ENCODE results near the gene OR13C8. TPM values are rescaled to one million over a fixed set of nuclear protein-coding genes. Genes with fewer than 3 reads are reported as not detected.

OR13C8 gene
- total RNA-seq, 1 experiment from 2014 or later: not detected

DNA sequence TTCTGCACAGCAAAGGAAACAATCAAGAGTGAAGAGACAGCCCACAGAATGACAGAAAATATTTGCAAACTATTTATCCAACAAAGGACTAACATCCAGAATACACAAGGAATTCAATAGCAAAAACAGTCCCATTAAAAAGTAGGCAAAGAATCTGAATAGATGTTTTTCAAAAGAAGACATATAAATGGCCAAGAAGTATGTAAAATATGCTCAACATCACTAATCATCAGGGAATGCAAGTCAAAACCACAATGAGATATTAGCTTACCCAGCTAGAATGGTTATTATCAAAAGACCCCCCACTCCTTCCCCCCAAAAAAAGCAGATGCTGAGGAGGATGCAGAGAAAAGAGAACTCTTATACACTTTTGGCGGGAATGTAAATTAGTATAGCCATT lies 13.4 kb upstream of the OR13C8 start:
- Histone ChIP-seq H3K9me2 (ENCODE audit: insufficient read depth) (no peaks in the 10 kb centered on the region), H3K4me2 (ENCODE audit: low read length) (no peak overlapping the region), H3K4me1 (ENCODE audit: control insufficient read depth in 1 of 2, insufficient read depth in 2 of 2, low read length in 2 of 2) (no peaks in the 10 kb centered on the region), H3K79me2 (ENCODE audit: insufficient read depth, low read length) (no peaks in the 10 kb centered on the region), H3K9me3 (ENCODE audit: control insufficient read depth in 1 of 2, insufficient read depth in 1 of 2, low read depth in 1 of 2, low read length in 2 of 2) (no peaks in the 10 kb centered on the region), H3K9ac (ENCODE audit: low read length) (no peak overlapping the region), H3K27ac (ENCODE audit: low read depth, low read length) (no peak overlapping the region), H2AFZ (ENCODE audit: low read depth, low read length, poor library complexity, severe bottlenecking) (no peak overlapping the region), H3K4me3 (replicated peaks in 1 of 2; ENCODE audit: low read depth in 1 of 2, low read length in 2 of 2) (no peak overlapping the region), H3K36me3 (ENCODE audit: control insufficient read depth in 1 of 2, insufficient read depth in 2 of 2, low read length in 2 of 2) (no peaks in the 10 kb centered on the region), H4K20me1 (ENCODE audit: insufficient read depth) (no peaks in the 10 kb centered on the region), H3K27me3 (ENCODE audit: insufficient read depth, low read length) (no peaks in the 10 kb centered on the region)
- POLR2A ChIA-PET: no interaction called here
- CTCF ChIA-PET: no interaction called here
- intact Hi-C loops (cut with micrococcal nuclease): no loop called here
- TF ChIP-seq POLR2AphosphoS5 (IDR thresholded peaks at IDR 0.05; ENCODE audit: low read depth, low read length) (no peak), FOSL1 (IDR thresholded peaks at IDR 0.05; ENCODE audit: low read depth) (no peak), EGR1 (IDR thresholded peaks at IDR 0.05; ENCODE audit: low read depth) (no peak), YY1 (IDR thresholded peaks at IDR 0.05; ENCODE audit: extremely low read depth, insufficient replicate concordance, low read depth, low read length) (no peak), EZH2phosphoT487 (IDR thresholded peaks at IDR 0.05; ENCODE audit: borderline replicate concordance) (no peak), ELF1 (IDR thresholded peaks at IDR 0.05; ENCODE audit: borderline replicate concordance, low read depth) (no peak), JUND (IDR thresholded peaks at IDR 0.05) (no peak), SP1 (IDR thresholded peaks at IDR 0.05; ENCODE audit: low read depth) (no peak), RAD21 (IDR thresholded peaks at IDR 0.05; ENCODE audit: low read depth) (no peak), CBX3 (IDR thresholded peaks at IDR 0.05; ENCODE audit: low read depth) (no peak), SRF (IDR thresholded peaks at IDR 0.05; ENCODE audit: low read depth) (no peak), SIN3A (IDR thresholded peaks at IDR 0.05; ENCODE audit: low read depth) (no peak), CEBPB (IDR thresholded peaks at IDR 0.05; ENCODE audit: low read depth) (no peak)
- TF ChIP-seq, protein P1, sequence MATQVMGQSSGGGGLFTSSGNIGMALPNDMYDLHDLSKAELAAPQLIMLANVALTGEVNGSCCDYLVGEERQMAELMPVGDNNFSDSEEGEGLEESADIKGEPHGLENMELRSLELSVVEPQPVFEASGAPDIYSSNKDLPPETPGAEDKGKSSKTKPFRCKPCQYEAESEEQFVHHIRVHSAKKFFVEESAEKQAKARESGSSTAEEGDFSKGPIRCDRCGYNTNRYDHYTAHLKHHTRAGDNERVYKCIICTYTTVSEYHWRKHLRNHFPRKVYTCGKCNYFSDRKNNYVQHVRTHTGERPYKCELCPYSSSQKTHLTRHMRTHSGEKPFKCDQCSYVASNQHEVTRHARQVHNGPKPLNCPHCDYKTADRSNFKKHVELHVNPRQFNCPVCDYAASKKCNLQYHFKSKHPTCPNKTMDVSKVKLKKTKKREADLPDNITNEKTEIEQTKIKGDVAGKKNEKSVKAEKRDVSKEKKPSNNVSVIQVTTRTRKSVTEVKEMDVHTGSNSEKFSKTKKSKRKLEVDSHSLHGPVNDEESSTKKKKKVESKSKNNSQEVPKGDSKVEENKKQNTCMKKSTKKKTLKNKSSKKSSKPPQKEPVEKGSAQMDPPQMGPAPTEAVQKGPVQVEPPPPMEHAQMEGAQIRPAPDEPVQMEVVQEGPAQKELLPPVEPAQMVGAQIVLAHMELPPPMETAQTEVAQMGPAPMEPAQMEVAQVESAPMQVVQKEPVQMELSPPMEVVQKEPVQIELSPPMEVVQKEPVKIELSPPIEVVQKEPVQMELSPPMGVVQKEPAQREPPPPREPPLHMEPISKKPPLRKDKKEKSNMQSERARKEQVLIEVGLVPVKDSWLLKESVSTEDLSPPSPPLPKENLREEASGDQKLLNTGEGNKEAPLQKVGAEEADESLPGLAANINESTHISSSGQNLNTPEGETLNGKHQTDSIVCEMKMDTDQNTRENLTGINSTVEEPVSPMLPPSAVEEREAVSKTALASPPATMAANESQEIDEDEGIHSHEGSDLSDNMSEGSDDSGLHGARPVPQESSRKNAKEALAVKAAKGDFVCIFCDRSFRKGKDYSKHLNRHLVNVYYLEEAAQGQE (IDR thresholded peaks at IDR 0.05; ENCODE audit: low read depth): no peak
- TF ChIP-seq, protein P2, sequence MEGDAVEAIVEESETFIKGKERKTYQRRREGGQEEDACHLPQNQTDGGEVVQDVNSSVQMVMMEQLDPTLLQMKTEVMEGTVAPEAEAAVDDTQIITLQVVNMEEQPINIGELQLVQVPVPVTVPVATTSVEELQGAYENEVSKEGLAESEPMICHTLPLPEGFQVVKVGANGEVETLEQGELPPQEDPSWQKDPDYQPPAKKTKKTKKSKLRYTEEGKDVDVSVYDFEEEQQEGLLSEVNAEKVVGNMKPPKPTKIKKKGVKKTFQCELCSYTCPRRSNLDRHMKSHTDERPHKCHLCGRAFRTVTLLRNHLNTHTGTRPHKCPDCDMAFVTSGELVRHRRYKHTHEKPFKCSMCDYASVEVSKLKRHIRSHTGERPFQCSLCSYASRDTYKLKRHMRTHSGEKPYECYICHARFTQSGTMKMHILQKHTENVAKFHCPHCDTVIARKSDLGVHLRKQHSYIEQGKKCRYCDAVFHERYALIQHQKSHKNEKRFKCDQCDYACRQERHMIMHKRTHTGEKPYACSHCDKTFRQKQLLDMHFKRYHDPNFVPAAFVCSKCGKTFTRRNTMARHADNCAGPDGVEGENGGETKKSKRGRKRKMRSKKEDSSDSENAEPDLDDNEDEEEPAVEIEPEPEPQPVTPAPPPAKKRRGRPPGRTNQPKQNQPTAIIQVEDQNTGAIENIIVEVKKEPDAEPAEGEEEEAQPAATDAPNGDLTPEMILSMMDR (IDR thresholded peaks at IDR 0.05 in 2 of 3, conservative IDR thresholded peaks at IDR 0.05 in 1 of 3; ENCODE audit: borderline replicate concordance in 1 of 3, insufficient read depth in 1 of 3, low read depth in 2 of 3, low read length in 2 of 3): no peak
- TF ChIP-seq, protein P3, sequence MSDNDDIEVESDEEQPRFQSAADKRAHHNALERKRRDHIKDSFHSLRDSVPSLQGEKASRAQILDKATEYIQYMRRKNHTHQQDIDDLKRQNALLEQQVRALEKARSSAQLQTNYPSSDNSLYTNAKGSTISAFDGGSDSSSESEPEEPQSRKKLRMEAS (IDR thresholded peaks at IDR 0.05): no peak
- TF ChIP-seq, protein P4, sequence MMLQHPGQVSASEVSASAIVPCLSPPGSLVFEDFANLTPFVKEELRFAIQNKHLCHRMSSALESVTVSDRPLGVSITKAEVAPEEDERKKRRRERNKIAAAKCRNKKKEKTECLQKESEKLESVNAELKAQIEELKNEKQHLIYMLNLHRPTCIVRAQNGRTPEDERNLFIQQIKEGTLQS (IDR thresholded peaks at IDR 0.05): no peak
- TF ChIP-seq, protein P5, sequence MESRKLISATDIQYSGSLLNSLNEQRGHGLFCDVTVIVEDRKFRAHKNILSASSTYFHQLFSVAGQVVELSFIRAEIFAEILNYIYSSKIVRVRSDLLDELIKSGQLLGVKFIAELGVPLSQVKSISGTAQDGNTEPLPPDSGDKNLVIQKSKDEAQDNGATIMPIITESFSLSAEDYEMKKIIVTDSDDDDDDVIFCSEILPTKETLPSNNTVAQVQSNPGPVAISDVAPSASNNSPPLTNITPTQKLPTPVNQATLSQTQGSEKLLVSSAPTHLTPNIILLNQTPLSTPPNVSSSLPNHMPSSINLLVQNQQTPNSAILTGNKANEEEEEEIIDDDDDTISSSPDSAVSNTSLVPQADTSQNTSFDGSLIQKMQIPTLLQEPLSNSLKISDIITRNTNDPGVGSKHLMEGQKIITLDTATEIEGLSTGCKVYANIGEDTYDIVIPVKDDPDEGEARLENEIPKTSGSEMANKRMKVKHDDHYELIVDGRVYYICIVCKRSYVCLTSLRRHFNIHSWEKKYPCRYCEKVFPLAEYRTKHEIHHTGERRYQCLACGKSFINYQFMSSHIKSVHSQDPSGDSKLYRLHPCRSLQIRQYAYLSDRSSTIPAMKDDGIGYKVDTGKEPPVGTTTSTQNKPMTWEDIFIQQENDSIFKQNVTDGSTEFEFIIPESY (IDR thresholded peaks at IDR 0.05; ENCODE audit: extremely low read depth, insufficient replicate concordance, low read length): no peak
- ATAC-seq (no peak), DNase-seq (ENCODE audit: low read depth, low spot score) (no peak)
- BruUV-seq (replicated peaks): no TSS peak
- RAD21 ChIA-PET (ENCODE audit: low non-redundant PET in 1 of 2, low total read pairs in 2 of 2, uncharacterized antibody in 2 of 2, unreplicated experiment in 2 of 2): no interaction called here
